SU-DHL-6 (cell line): ENCODE results near the gene PEX10.

Experiments
- CTCF ChIP-seq: fragments of 200-600 bp; sonication (generic); IDR thresholded peaks from one replicate; pipeline ENCODE4 v1.5.1; 2017; ENCODE audit warnings: antibody characterized with exemption, mild to moderate bottlenecking, low read length, moderate library complexity; ENCODE audit not compliant: insufficient read depth, poor library complexity, severe bottlenecking
- EZH2phosphoT487 ChIP-seq: fragments of 200-600 bp; sonication (generic), shearing (Covaris generic); conservative IDR thresholded peaks from 2 replicates; pipeline ENCODE4 v1.6.1; 2018; ENCODE audit warnings: mild to moderate bottlenecking, antibody characterized with exemption, low read length, moderate library complexity, mixed read lengths

GRCh38 chr1:2418791-2419320 lies 6.5 kb upstream of the PEX10 start:
- no peak for TF ChIP-seq CTCF
- no peak for TF ChIP-seq EZH2phosphoT487
